Measurements from ENCODE around the gene TMPRSS6.
A peak's percentile ranks its signal among the peaks of the same experiment; 100 is the strongest.

Gene TMPRSS6

GRCh38 chr22:37018815-37019308, 90.7 kb downstream of the TMPRSS6 start:
- H3K9me3 ChIP-seq (ENCODE audit: insufficient read depth, low read length): no peaks in the 10 kb centered on the region
- peak overlapping the region; percentile 77 for H2AFZ ChIP-seq (ENCODE audit: low read depth, low read length, severe bottlenecking)
- H3K79me2 ChIP-seq (ENCODE audit: insufficient read depth, low read length): no peaks in the 10 kb centered on the region
- H3K9me2 ChIP-seq (replicated peaks; ENCODE audit: insufficient read depth, low read length): no peaks in the 10 kb centered on the region
- H3K4me3 ChIP-seq (ENCODE audit: insufficient read depth, low read length, poor library complexity, severe bottlenecking): peak overlapping the region; percentile 91
- peak overlapping the region; percentile 83 for H3K9ac ChIP-seq (ENCODE audit: low read length)
- no peaks in the 10 kb centered on the region for H3K36me3 ChIP-seq (ENCODE audit: low read length)
- H3K4me2 ChIP-seq (ENCODE audit: low read depth, low read length, poor library complexity, severe bottlenecking): peak overlapping the region; percentile 58
- H3K27me3 ChIP-seq (ENCODE audit: low read length): no peaks in the 10 kb centered on the region
- no peaks in the 10 kb centered on the region for H3F3A ChIP-seq (ENCODE audit: insufficient read depth)
- no peak for TF ChIP-seq EZH2phosphoT487 (conservative IDR thresholded peaks at IDR 0.05; ENCODE audit: low read length)
- no peak for TF ChIP-seq CTCF (IDR thresholded peaks at IDR 0.05; ENCODE audit: insufficient read depth, low read length, poor library complexity, severe bottlenecking)
- no peaks in the 10 kb centered on the region for H4K20me1 ChIP-seq (ENCODE audit: low read depth, low read length)
- H3K27ac ChIP-seq (ENCODE audit: low read depth, low read length): no peak overlapping the region

GRCh38 chr22:37018086-37018814, 91.3 kb downstream of the TMPRSS6 start:
- Histone ChIP-seq H3K4me2 (ENCODE audit: low read depth, low read length, poor library complexity, severe bottlenecking) (peak overlapping the region; percentile 58), H3K9me3 (ENCODE audit: insufficient read depth, low read length) (no peaks in the 10 kb centered on the region), H3K9me2 (replicated peaks; ENCODE audit: insufficient read depth, low read length) (no peaks in the 10 kb centered on the region), H3K9ac (ENCODE audit: low read length) (no peak overlapping the region), H3F3A (ENCODE audit: insufficient read depth) (no peaks in the 10 kb centered on the region), H3K27me3 (ENCODE audit: low read length) (no peaks in the 10 kb centered on the region), H3K36me3 (ENCODE audit: low read length) (no peaks in the 10 kb centered on the region), H3K4me3 (ENCODE audit: insufficient read depth, low read length, poor library complexity, severe bottlenecking) (peak overlapping the region; percentile 91), H3K79me2 (ENCODE audit: insufficient read depth, low read length) (no peaks in the 10 kb centered on the region), H3K27ac (ENCODE audit: low read depth, low read length) (no peak overlapping the region), H4K20me1 (ENCODE audit: low read depth, low read length) (no peaks in the 10 kb centered on the region), H2AFZ (ENCODE audit: low read depth, low read length, severe bottlenecking) (no peak overlapping the region)
- no peak for TF ChIP-seq CTCF (IDR thresholded peaks at IDR 0.05; ENCODE audit: insufficient read depth, low read length, poor library complexity, severe bottlenecking)
- TF ChIP-seq EZH2phosphoT487 (conservative IDR thresholded peaks at IDR 0.05; ENCODE audit: low read length): no peak

DNA sequence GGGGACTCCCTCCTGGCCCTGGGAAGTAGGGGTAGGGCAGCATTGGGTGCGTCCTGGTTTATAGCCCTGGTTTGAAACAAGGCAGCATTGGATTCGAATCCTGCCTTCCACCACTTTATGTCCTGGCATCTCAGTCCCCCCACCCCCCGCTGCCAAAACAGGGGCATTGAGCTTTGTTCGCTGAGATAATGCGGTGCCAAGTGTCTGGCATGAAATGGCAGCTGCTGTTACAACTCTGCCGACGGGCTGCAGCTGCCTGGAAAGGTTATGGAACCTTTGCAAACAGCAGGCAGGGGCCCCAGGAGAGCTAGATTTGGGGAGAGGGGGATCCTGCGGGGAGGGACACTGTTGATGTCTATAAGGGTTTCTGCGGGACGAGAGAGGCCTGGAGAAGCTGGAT, 92.2 kb downstream of the TMPRSS6 start:
- Histone ChIP-seq H3K9ac (ENCODE audit: low read length) (no peak overlapping the region), H3K4me2 (ENCODE audit: low read depth, low read length, poor library complexity, severe bottlenecking) (no peak overlapping the region), H3K36me3 (ENCODE audit: low read length) (no peaks in the 10 kb centered on the region), H3F3A (ENCODE audit: insufficient read depth) (no peaks in the 10 kb centered on the region), H3K27ac (ENCODE audit: low read depth, low read length) (no peak overlapping the region), H4K20me1 (ENCODE audit: low read depth, low read length) (no peaks in the 10 kb centered on the region), H3K9me3 (ENCODE audit: insufficient read depth, low read length) (no peaks in the 10 kb centered on the region), H3K27me3 (ENCODE audit: low read length) (no peaks in the 10 kb centered on the region), H2AFZ (ENCODE audit: low read depth, low read length, severe bottlenecking) (no peak overlapping the region), H3K79me2 (ENCODE audit: insufficient read depth, low read length) (no peaks in the 10 kb centered on the region), H3K9me2 (replicated peaks; ENCODE audit: insufficient read depth, low read length) (no peaks in the 10 kb centered on the region), H3K4me3 (ENCODE audit: insufficient read depth, low read length, poor library complexity, severe bottlenecking) (no peak overlapping the region)
- no peak for TF ChIP-seq EZH2phosphoT487 (conservative IDR thresholded peaks at IDR 0.05; ENCODE audit: low read length)
- TF ChIP-seq CTCF (IDR thresholded peaks at IDR 0.05; ENCODE audit: insufficient read depth, low read length, poor library complexity, severe bottlenecking): no peak

Measured in SU-DHL-6 (cell line).